Germinal center (tissue), 1 donor: ENCODE results near the gene TMEM269.
"Not testable (repeated sequence)": the region's sequence is repeated elsewhere in the genome, so short reads cannot be mapped to it uniquely, and the experiment has no call there.

Experiments
- DNase-seq: peaks from one replicate; pipeline ENCODE4 v3.0.0; 2012; ENCODE audit warnings: mixed read lengths, low spot score

TMEM269 gene

GRCh38 chr1:42748021-42748420 lies 36.8 kb upstream of the TMEM269 start:
- no peak for DNase-seq

GRCh38 chr1:42748461-42749410 lies 36.1 kb upstream of the TMEM269 start:
- no peak for DNase-seq

- no peak for DNase-seq
These were observed 34.8 kb upstream of the TMEM269 start for GRCh38 chr1:42750041-42750440.

- not testable (repeated sequence) for DNase-seq
These were observed 33.2 kb upstream of the TMEM269 start for GRCh38 chr1:42751511-42752070.

GRCh38 chr1:42752284-42752683 lies 32.5 kb upstream of the TMEM269 start:
- DNase-seq = no peak

GRCh38 chr1:42753070-42753469 lies 31.7 kb upstream of the TMEM269 start:
- DNase-seq = no peak

GRCh38 chr1:42756956-42757891 lies 27.6 kb upstream of the TMEM269 start:
- DNase-seq = peak; percentile 52

GRCh38 chr1:42757892-42758275 lies 26.9 kb upstream of the TMEM269 start:
- DNase-seq = no peak

- DNase-seq = peak; percentile 23
These were observed 26.1 kb upstream of the TMEM269 start for GRCh38 chr1:42758641-42759040.

GRCh38 chr1:42759114-42759513 lies 25.7 kb upstream of the TMEM269 start:
- no peak for DNase-seq

GRCh38 chr1:42761567-42761966 lies 23.2 kb upstream of the TMEM269 start:
- no peak for DNase-seq

GRCh38 chr1:42762269-42762668 lies 22.5 kb upstream of the TMEM269 start:
- DNase-seq = no peak

GRCh38 chr1:42765269-42765668 lies 19.5 kb upstream of the TMEM269 start:
- DNase-seq = no peak

GRCh38 chr1:42765832-42766740 lies 18.7 kb upstream of the TMEM269 start:
- peak; percentile 55 for DNase-seq

- DNase-seq = peak; percentile 96
These were observed 17.9 kb upstream of the TMEM269 start, which contains the start of the genes C1orf50 and P3H1 for GRCh38 chr1:42766741-42767509. TSS of gene C1orf50 (plus strand) at chr1:42767249. CDS start at chr1:42767312, 63 bp downstream. TSS of gene P3H1 (minus strand) at chr1:42767028. CDS start at chr1:42766971, 57 bp downstream.

GRCh38 chr1:42767510-42768000 lies 17.2 kb upstream of the TMEM269 start:
- DNase-seq = peak; percentile 16

GRCh38 chr1:42768172-42768571 lies 16.6 kb upstream of the TMEM269 start:
- no peak for DNase-seq

- DNase-seq = no peak
These were observed 15.0 kb upstream of the TMEM269 start for GRCh38 chr1:42769811-42770210.

GRCh38 chr1:42773420-42773819 lies 11.4 kb upstream of the TMEM269 start:
- DNase-seq = no peak

GRCh38 chr1:42774928-42775526 lies 9.8 kb upstream of the TMEM269 start:
- no peak for DNase-seq
